HG03097 (cell line): ENCODE data around the gene VDR.

Experiments used
- ATAC-seq: cut with Tn5 transposase; IDR thresholded peaks from one replicate; pipeline ENCODE4 v1.9.1; 2021; ENCODE audit not compliant: unreplicated experiment, low FRiP score

The VDR gene

GRCh38 chr12:47800582-47800981 lies 104.2 kb downstream of the VDR start:
- ATAC-seq = no peak

- no peak for ATAC-seq
These were observed 105.3 kb downstream of the VDR start for GRCh38 chr12:47799357-47799955.

DNA sequence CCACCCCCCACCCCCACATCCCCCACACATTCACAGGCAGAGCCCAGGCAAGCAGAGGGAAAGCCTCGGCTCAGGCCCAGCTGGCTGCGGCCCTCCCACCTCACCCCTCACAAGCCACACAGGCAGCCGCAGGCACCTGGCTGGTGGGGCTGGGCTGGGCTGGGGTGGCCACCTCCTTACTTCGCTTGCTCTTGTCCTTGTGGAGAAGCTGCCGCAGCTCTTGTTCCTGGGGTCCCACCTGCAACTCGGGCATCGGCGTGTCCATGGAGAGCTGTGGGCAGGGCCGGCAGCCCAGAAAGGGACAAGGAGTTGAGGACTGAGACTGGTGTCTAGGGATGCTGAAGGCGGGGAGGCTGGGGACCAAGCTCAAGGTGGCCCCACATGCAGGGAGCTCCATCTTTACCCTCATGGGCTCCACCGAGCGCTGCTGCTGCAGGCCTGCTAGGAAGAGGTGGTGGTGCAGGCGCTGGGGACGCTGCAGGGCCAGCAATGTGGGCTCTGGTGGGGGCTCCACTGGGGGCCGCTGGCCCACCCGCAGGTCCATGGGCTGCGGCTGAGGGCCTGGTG lies 106.3 kb downstream of the VDR start:
- no peak for ATAC-seq

GRCh38 chr12:47797441-47797840 lies 107.4 kb downstream of the VDR start:
- no peak for ATAC-seq

DNA sequence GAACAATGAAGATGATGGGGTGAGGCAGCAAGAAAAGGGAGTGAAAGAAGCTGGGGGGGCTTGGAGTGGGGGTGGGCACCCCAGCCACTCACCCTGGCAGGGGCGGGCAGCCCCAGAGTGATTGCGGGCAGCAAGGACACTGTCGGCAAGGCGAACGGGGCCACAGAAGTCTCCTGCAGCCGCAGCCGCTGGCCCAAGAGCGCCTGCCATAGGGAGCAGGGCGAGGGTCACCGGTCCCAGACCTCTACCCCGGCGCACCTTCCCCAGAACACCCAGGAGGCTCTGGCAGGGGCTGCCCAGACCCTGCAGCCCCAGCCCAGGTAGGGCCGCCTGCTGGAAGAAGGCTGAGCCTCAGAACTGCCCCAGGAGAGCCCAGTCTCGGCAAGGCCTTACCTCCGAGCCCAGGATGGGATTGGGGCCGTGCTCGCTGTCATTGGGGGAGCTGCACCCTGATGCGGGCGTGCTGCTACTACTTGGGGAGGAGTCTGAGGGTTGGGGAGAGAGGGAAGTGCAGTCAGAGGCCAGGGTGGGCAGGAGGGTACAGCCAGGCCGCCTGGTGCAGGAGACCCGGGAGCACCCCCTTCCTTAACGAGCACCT lies 108.9 kb downstream of the VDR start:
- ATAC-seq = no peak

DNA sequence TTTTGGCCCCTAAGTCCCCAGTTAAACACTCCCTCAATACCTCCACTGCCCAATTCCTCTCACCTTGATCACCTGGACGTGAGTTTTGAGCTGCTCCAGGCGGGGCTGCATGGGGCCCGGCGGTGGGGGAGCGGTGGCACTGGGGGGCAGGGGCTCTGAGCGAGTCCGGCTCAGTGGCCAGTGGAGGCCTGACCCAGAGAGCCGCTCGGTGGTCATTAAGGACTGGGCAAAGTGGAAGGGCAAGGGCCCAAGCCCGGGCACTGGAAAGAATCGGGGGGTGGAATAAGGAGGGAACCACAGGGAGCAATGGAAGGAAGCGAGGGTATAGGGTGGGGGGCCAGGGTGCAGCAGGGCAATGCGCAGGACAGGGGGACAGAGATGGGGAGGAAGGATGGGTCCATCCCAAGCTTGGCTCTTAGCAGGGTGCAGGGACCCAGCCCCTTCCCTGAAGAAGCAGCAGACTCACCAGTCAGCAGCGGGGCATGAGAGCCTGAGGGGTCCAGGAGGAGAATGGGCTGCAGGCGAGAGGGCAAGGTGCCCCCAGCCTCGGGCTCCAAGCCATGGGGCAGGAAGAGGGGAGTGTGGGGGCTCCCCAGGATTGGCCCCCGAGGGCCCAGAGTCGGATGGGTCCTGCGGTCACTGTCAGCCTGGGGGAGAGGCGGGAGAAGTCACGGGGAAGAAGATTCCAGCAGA lies 109.5 kb downstream of the VDR start:
- ATAC-seq = no peak

GRCh38 chr12:47794679-47795078 lies 110.1 kb downstream of the VDR start:
- ATAC-seq = no peak

GRCh38 chr12:47793015-47793681 lies 111.6 kb downstream of the VDR start:
- no peak for ATAC-seq

DNA sequence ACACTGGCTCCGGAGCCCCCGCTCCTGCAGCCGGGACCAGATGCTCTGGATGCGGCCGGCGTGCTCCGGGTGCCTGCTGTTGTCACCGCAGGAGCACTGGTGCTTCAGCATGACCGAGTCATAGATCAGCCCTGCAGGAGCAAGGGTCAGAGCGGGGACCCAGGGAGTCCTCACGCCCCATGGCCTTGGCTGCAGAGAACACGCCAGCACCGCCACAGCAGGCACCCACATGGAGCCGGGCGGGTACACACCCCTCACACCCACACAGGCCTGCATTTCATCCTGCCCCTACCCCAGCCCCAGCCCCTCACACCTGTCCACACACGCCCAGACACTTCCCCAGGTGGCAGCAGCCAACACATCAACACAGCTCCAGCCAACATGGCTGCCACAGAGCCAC lies 112.9 kb downstream of the VDR start:
- no peak for ATAC-seq
